Uterus (tissue), 2 donors: Measurements from ENCODE around the gene KCTD3.

ENCODE experiments used
- CTCF ChIP-seq, 4 experiments: fragments of 200-600 bp in 2 of 4; fragments of 450-650 bp in 2 of 4; sonication (generic) in 2 of 4; IDR thresholded peaks; one replicate each; pipeline ENCODE4 v1.5.1; 2016 to 2019; ENCODE audit warnings: antibody characterized with exemption in 4 of 4, mild to moderate bottlenecking in 2 of 4, moderate library complexity in 1 of 4
- POLR2A ChIP-seq, 2 donors: fragments of 450-650 bp; IDR thresholded peaks; one replicate each; pipeline ENCODE4 v1.6.1; 2016; ENCODE audit warnings: antibody characterized with exemption in 2 of 2, mild to moderate bottlenecking in 1 of 2, moderate library complexity in 1 of 2

- TF ChIP-seq CTCF (IDR thresholded peaks at IDR 0.05) (no peak), POLR2A (IDR thresholded peaks at IDR 0.05) (no peak)
Measured at GRCh38 chr1:215543806-215544205, 23.3 kb upstream of the KCTD3 start.
